Stimulated activated CD8-positive, alpha-beta memory T cell treated with anti-CD3 and anti-CD28 coated beads, Interleukin-4, amount 100 ng/mL, for 48 hours (primary cell): ENCODE results near the gene PAFAH1B1.
A peak's percentile ranks its signal among the peaks of the same experiment; 100 is the strongest.

Experiments
- DNase-seq: peaks from one replicate; pipeline ENCODE4 v3.0.0-alpha.2; 2020

Gene PAFAH1B1

DNA sequence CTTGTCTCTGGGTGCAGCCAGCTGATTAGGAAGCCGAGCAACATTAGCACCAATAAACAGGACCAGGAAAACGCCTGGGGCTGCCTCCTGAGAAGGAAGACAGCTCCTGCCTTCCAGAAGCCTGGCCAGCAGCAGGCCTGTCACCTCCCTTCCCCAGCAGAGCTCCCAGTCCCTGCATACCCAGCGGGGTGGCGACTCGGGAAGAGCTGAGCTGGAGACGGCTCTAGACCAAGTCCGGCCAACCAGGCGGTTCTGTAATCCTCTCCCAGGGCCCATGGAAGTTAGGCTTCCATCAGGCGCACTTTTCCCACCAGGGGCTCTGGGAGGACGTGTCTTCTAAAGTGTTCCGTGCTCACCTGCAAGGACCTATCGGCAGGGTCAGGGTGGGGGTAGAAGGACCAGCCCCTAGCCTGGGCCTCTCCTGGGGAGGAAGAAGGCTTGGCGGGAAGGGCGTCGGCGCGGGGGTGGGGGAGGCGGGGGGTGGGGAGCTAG is 130.1 kb downstream of the PAFAH1B1 start:
- no peak for DNase-seq

- DNase-seq: peak; percentile 33
Measured at GRCh38 chr17:2723997-2724783, 130.7 kb downstream of the PAFAH1B1 start.

DNA sequence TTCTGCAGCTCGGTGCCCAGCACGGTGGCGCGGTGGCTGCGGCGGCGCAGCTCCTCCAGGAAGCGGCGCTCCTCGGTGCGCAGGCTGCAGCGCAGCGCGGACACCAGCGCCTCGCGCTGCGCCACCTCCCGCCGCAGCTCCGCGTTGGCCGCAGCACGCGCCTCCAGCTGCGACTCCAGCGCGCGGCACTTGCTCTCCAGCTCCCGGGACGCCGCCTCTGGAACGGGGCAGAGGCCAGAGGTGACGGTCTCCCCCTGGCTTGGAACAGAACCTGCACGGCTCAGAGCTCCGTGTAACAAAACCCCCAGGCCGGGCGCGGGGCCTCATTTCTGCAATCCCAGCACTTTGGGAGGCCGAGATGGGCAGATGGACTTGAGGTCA is 131.3 kb downstream of the PAFAH1B1 start:
- DNase-seq: peak; percentile 56

DNA sequence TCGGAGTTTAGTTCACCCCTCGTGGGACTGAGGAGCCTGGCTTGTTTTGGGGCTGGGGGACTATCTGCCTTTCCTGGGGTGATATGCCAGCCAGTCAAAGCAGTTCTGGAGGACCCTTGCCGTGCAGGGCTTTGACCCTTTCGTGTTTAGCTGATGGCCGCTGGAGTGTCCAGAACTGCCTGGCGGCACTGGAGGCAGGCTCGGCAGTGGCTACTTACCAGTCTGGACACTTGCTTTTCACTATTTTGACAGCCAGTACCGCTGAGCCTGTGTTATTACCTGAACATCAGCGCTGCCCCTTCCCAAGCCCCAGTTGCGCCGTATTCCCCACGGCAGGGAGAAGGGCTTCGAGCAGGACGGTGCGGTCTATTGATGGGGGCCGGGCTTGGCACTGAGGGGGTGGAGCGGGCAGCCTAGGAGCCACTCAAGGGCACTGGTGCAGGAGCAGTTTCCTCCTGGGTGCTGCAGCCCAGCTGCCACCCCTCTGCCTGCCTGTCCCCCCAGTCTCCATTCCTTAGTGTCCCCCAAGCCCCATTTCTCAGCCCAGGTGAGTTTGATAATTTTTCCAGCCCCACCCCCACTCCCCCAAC is 137.4 kb downstream of the PAFAH1B1 start:
- no peak for DNase-seq

- no peak for DNase-seq
Measured at GRCh38 chr17:2731807-2732206, 138.4 kb downstream of the PAFAH1B1 start.

DNA sequence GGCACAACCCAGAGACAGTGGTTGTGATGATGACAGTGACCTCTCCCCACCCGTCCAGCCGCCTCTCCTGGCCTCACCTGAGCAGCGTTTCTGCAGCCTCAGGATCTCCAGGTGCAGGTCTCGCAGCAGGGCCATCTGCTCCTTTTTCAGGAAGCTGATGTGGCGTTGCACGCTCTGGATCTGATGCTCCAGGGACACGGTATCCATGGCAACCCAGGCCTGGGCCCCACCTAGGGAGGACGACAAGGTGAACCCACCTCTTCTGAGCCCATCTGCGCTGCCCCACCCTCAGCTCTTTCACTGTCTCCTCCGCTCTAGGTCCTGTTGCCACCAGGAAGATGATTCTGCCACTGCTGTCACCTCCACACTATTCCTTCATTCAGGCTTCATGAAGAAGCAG is 141.5 kb downstream of the PAFAH1B1 start:
- DNase-seq: no peak
